Mesodermal cell (in vitro differentiated cells): Measurements from ENCODE around the gene DNM3.
A peak's percentile ranks its signal among the peaks of the same experiment; 100 is the strongest.

ENCODE experiments used
- H3K27ac ChIP-seq: 2 replicates; pipeline ENCODE4 v1.7.0; 2013; ENCODE audit warnings: mild to moderate bottlenecking, low read depth, low read length, moderate library complexity; ENCODE audit not compliant: severe bottlenecking
- H3K36me3 ChIP-seq: 2 replicates; pipeline ENCODE4 v1.7.1; 2013; ENCODE audit warnings: mild to moderate bottlenecking, low read length, moderate library complexity; ENCODE audit not compliant: control insufficient read depth, insufficient read depth
- H3K4me1 ChIP-seq: one replicate; pipeline ENCODE4 v1.7.1; 2013; ENCODE audit warnings: mild to moderate bottlenecking, low read length; ENCODE audit not compliant: insufficient read depth, control insufficient read depth, poor library complexity, severe bottlenecking
- H3K4me3 ChIP-seq: 2 replicates; pipeline ENCODE4 v1.7.0; 2013; ENCODE audit warnings: low read length, control low read depth, mild to moderate bottlenecking; ENCODE audit not compliant: insufficient read depth, poor library complexity, severe bottlenecking; ENCODE audit errors: extremely low read depth
- H3K9me3 ChIP-seq: 2 replicates; pipeline ENCODE4 v1.7.1; 2013; ENCODE audit warnings: mild to moderate bottlenecking, low read length, moderate library complexity; ENCODE audit not compliant: control insufficient read depth
- WGBS, 2 experiments: methylation state at CpG; one replicate each; pipeline ENCODE4 v1.1.5; 2013; ENCODE audit warnings: missing lambda C conversion rate in 2 of 2; ENCODE audit not compliant: insufficient coverage in 2 of 2; 5-methylcytosine and 5-hydroxymethylcytosine counted together

The DNM3 gene

DNA sequence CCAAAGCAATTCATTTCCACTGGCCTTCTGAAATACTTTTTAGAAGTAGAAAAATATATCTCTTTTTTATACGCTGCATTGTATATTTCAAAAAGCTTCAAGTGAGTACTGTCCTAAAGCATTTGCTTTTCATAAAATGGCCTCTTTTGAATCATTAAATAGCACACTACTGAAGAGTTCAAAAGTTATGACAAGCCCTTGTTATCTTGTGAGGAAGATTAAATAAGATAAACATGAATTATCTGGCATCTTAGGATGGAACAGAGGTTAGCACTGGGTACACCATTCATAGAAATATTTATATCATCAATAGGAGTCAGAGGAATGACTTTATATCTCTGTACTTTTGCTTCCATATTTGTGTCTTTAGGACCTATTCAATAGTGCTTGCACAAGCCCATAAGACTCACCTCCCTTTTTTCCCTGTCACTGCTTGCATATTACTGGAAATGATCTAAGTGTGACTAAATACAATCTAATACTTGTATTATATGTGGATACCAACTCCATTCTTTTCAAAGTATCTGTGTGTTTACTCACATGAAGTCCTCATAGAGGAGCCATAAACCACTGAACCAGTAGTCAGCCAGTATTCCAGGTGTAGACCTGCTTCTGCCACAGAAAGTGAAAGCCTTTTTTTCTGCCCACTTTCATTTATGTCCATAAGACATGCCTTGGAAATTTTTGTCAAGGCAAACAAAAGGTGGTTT is 305.0 kb downstream of the DNM3 start:
- Histone ChIP-seq H3K4me1 (peaks cover 55% of the 10 kb centered on the region), H3K4me3 (no peak overlapping the region), H3K27ac (no peak overlapping the region), H3K9me3 (no peaks in the 10 kb centered on the region), H3K36me3 (no peaks in the 10 kb centered on the region)
- WGBS, 2 experiments, result no CpG with 5 or more reads among the region's 1 CpG

DNA sequence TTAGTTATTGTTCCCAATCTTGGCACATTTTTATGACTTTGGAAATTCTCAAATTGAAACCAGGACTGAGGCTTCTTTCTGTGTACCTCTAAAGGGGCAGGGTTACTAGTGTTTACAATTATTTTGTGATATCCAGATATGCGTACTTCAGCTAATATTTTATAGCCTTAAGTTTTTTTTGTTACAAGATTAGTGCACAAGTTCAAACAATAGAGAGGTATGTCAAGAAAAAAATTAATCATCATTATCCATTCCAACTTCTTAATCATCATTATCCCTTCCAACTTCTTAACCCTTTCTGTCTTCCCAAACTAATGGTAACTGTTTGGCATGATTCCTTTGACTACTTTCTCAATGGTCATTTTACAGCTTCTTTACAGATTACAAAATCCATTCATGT is 306.2 kb downstream of the DNM3 start:
- Histone ChIP-seq H3K36me3 (no peaks in the 10 kb centered on the region), H3K4me3 (no peak overlapping the region), H3K4me1 (peaks cover 48% of the 10 kb centered on the region), H3K9me3 (no peaks in the 10 kb centered on the region), H3K27ac (no peak overlapping the region)
- no CpG with 5 or more reads among the region's 1 CpG for WGBS, 2 experiments

DNA sequence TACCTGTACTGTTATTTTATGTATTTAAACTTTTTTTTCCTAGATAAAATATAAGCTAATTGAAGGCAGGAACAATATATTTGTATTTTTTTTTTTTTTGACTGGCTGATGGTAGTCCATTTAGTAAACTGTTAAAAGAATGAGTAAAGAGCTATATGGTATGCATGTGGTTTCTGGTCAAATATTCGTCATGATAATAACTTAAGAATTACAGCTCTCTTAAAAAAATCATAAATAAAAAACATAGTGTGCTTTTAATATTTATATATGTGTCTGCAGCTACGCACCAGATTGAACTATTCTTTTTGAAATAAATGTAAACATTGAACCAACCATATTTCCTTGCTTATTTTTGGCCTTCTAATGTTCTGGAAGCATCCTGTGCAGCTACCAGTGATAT is 306.9 kb downstream of the DNM3 start:
- Histone ChIP-seq H3K27ac (peak overlapping the region; percentile 75), H3K4me3 (no peak overlapping the region), H3K9me3 (no peaks in the 10 kb centered on the region), H3K4me1 (peaks cover 48% of the 10 kb centered on the region), H3K36me3 (no peaks in the 10 kb centered on the region)
- no CpG with 5 or more reads among the region's 2 CpGs for WGBS, 2 experiments

DNA sequence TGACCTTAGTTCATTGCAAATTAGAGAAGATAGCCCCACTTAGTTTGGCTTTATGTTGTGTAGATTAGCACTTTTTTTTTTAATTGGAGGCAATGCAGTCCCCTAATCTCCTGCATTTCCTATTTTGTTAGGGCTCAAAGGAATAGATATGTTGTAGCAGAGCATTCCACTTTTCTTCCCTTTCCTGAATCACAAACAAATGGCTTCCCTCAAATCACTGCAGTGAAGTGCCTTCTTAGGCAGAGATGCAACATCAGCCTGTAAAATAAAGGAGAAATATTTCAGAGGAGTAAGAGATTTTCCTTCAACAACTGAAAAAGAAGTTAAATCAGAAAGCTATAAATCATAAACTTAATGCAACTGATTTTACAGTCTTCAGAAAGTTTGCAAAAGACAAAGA is 307.4 kb downstream of the DNM3 start:
- Histone ChIP-seq H3K4me1 (peaks cover 43% of the 10 kb centered on the region), H3K4me3 (no peak overlapping the region), H3K36me3 (no peaks in the 10 kb centered on the region), H3K9me3 (no peaks in the 10 kb centered on the region), H3K27ac (peak overlapping the region; percentile 75)

DNA sequence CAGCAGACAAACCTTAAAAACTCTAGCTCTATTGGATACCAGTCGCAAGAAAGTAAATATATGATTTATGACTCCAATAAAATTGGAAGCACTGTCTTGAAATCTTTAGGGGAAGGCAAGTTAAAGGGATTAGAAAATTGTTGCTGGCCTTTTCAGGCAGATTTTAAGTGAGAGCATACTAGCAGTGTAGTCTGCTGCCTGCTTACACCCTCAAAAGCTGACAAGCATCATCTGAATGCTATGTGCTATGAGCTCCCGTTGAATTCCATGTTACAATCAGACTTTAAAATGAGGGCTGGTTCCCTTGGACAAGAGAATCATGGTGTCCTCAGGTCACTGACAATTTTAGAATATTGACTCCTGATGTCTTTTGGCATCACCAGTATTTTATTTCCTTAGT is 308.0 kb downstream of the DNM3 start:
- Histone ChIP-seq H3K27ac (peak overlapping the region; percentile 13), H3K4me3 (no peak overlapping the region), H3K4me1 (peaks cover 38% of the 10 kb centered on the region), H3K9me3 (no peaks in the 10 kb centered on the region), H3K36me3 (no peaks in the 10 kb centered on the region)
- WGBS, 2 experiments, result 83 to 88% methylated on average over 1 of the region's 2 CpGs

DNA sequence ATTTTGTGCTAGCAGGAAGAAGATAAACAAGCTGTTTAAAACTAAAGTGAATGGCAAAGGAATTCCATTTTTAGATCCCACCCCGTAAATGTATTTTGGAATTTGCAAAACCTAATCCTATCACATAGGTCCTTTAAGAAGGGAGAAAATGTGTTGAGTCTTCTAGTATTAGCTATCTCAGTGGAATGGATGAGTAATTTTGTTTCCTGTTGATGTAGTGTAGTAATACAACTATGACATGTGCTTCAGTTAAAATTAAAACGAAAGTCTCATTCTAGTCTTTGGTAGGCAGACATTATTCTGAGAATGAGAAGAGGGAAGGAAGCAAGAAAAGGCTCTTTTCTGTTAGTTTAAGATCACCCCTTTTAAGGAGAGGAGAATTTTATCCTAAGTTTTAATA is 313.3 kb downstream of the DNM3 start:
- Histone ChIP-seq H3K27ac (peak overlapping the region; percentile 11), H3K4me3 (no peak overlapping the region), H3K9me3 (no peaks in the 10 kb centered on the region), H3K4me1 (peaks cover 4% of the 10 kb centered on the region), H3K36me3 (no peaks in the 10 kb centered on the region)
- WGBS, 2 experiments, result 90% methylated on average over 1 of the region's 2 CpGs; no CpG with 5 or more reads in 1 of the 2 experiments

DNA sequence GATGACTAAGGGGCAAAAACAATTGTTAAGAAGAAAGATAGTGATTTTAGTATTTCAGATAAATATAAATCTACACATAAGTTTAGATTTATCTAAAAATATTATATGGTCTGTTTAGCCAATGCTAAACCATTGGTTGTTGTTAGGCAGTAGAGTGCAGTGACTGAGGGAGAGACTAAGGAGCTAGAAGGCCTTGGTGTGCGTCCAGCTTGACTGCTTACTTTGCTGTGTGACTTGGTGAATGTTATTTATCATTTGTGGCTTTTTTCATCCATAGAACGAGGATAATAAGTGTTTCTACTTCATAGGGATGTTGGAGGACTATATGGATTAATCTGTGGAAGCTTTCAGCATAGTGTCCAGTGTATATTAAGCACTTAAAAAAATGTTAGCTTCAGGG is 314.5 kb downstream of the DNM3 start:
- Histone ChIP-seq H3K4me1 (no peaks in the 10 kb centered on the region), H3K4me3 (no peak overlapping the region), H3K36me3 (no peaks in the 10 kb centered on the region), H3K9me3 (no peaks in the 10 kb centered on the region), H3K27ac (no peak overlapping the region)
- WGBS, 2 experiments, result 100% methylated on average over 2 of the region's 2 CpGs; no CpG with 5 or more reads in 1 of the 2 experiments

DNA sequence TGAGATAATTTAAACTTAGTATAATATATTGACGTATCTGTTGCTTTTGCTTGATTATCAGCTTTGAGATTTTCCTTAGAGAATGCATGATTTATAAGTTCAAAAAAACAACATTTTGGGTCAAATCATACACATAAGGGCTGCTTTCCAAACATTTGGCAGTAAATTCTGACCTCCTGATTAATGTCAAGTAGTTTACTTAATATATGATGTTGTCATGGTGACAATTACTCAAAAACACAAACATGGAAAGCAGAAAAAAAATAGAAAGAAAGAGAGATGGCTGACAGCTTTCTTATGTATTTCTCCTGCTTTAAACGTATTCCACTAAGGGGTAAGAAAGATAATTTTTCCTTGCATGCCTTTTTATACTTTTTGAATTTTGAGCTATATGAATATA is 320.9 kb downstream of the DNM3 start:
- Histone ChIP-seq H3K36me3 (no peaks in the 10 kb centered on the region), H3K4me3 (no peak overlapping the region), H3K9me3 (no peaks in the 10 kb centered on the region), H3K27ac (no peak overlapping the region), H3K4me1 (no peaks in the 10 kb centered on the region)
- no CpG with 5 or more reads among the region's 2 CpGs for WGBS, 2 experiments

DNA sequence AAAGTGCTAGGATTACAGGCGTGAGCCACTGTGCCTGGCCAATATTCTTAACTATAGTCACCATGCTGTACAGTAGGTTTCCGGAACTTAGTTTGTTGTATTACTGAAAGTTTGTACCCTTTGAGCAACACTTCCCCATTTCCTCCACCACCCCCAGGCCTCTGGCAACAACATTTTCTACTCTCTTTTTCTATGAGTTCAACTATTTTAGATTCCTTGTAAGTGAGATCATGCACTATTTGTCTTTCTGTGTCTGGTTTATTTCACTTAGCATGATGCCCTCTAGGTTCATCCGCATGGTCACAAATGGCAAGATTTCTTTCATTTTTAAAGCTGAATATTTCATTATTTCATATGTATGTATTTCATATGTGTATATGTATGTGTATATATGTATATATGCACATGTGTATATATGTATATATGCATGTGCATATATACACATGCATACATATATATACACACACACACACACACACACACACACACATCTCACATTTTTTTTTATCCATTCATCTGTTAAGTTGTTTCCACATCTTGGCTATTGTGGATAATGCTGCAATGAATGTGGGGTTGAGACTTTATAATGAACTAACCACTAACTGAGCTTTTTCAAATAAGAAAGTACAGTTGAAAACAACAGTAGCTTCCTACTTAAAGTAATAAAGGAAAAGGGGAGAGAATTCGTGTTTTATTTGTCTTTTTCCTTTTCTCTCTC is 322.4 kb downstream of the DNM3 start:
- H3K36me3 ChIP-seq, result no peaks in the 10 kb centered on the region
- no peaks in the 10 kb centered on the region for H3K4me1 ChIP-seq
- no peak overlapping the region for H3K4me3 ChIP-seq
- WGBS, 2 experiments, result no CpG with 5 or more reads among the region's 4 CpGs
- no peaks in the 10 kb centered on the region for H3K9me3 ChIP-seq
- H3K27ac ChIP-seq, result peak overlapping the region; percentile 84

DNA sequence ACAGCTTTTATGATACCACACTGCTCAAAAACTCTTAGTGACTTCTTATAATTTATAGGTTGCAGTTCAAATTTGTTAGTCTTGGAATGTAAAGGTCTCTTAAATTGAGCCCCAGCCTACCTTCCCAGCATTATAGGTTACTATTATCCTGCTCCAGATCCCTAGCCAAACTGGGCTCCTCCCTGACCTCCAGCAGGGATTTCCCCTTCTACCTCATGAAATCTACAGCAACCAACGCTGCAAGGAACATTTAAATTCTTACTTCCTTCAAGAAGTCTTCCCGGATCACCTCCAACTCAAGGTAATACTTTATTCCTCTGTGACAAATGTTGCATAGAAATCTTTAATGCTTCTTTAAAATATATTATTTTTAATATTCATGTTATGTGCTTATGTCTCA is 324.1 kb downstream of the DNM3 start:
- H3K4me1 ChIP-seq, result no peaks in the 10 kb centered on the region
- no peaks in the 10 kb centered on the region for H3K36me3 ChIP-seq
- H3K27ac ChIP-seq, result no peak overlapping the region
- no peak overlapping the region for H3K4me3 ChIP-seq
- no peaks in the 10 kb centered on the region for H3K9me3 ChIP-seq
- WGBS, 2 experiments, result 71 to 84% methylated on average over 1 to 2 of the region's 2 CpGs
